Measurements from ENCODE around the gene GSE1.

Gene GSE1

GRCh38 chr16:85568519-85568918, 44.6 kb upstream of the GSE1 start:
- DNase-seq (ENCODE audit: low spot score): no peak
- H3K9me3 ChIP-seq (ENCODE audit: severe bottlenecking): no peaks in the 10 kb centered on the region
- H3K4me1 ChIP-seq (ENCODE audit: insufficient read depth, poor library complexity, severe bottlenecking): no peaks in the 10 kb centered on the region
- no peak overlapping the region for H3K27ac ChIP-seq (ENCODE audit: poor library complexity, severe bottlenecking)
- ATAC-seq (ENCODE audit: low read depth): no peak
- no peaks in the 10 kb centered on the region for H3K36me3 ChIP-seq (ENCODE audit: low read depth)
- no peaks in the 10 kb centered on the region for H3K27me3 ChIP-seq (ENCODE audit: insufficient read depth, poor library complexity, severe bottlenecking)
- H3K4me3 ChIP-seq (ENCODE audit: severe bottlenecking): no peak overlapping the region
- TF ChIP-seq CTCF (IDR thresholded peaks at IDR 0.05; ENCODE audit: poor library complexity, severe bottlenecking): no peak

- Histone ChIP-seq H3K4me3 (ENCODE audit: severe bottlenecking) (no peak overlapping the region), H3K9me3 (ENCODE audit: severe bottlenecking) (no peaks in the 10 kb centered on the region), H3K36me3 (ENCODE audit: low read depth) (no peaks in the 10 kb centered on the region), H3K4me1 (ENCODE audit: insufficient read depth, poor library complexity, severe bottlenecking) (no peaks in the 10 kb centered on the region), H3K27me3 (ENCODE audit: insufficient read depth, poor library complexity, severe bottlenecking) (no peaks in the 10 kb centered on the region), H3K27ac (ENCODE audit: poor library complexity, severe bottlenecking) (no peak overlapping the region)
- no peak for TF ChIP-seq CTCF (IDR thresholded peaks at IDR 0.05; ENCODE audit: poor library complexity, severe bottlenecking)
- ATAC-seq (ENCODE audit: low read depth) (no peak), DNase-seq (ENCODE audit: low spot score) (no peak)
Observed at GRCh38 chr16:85569039-85569614, 44.0 kb upstream of the GSE1 start.

GRCh38 chr16:85569615-85570212, 43.4 kb upstream of the GSE1 start:
- Histone ChIP-seq H3K36me3 (ENCODE audit: low read depth) (no peaks in the 10 kb centered on the region), H3K4me3 (ENCODE audit: severe bottlenecking) (no peak overlapping the region), H3K4me1 (ENCODE audit: insufficient read depth, poor library complexity, severe bottlenecking) (no peaks in the 10 kb centered on the region), H3K27ac (ENCODE audit: poor library complexity, severe bottlenecking) (no peak overlapping the region), H3K27me3 (ENCODE audit: insufficient read depth, poor library complexity, severe bottlenecking) (no peaks in the 10 kb centered on the region), H3K9me3 (ENCODE audit: severe bottlenecking) (no peaks in the 10 kb centered on the region)
- TF ChIP-seq CTCF (IDR thresholded peaks at IDR 0.05; ENCODE audit: poor library complexity, severe bottlenecking): no peak
- no peak for DNase-seq (ENCODE audit: low spot score)
- ATAC-seq (ENCODE audit: low read depth): 0 out of 3 replicates have a peak, but pooled peaks have one; percentile 10

- H3K27me3 ChIP-seq (ENCODE audit: insufficient read depth, poor library complexity, severe bottlenecking): no peaks in the 10 kb centered on the region
- ATAC-seq (ENCODE audit: low read depth) (no peak), DNase-seq (ENCODE audit: low spot score) (no peak)
- no peaks in the 10 kb centered on the region for H3K4me1 ChIP-seq (ENCODE audit: insufficient read depth, poor library complexity, severe bottlenecking)
- no peaks in the 10 kb centered on the region for H3K9me3 ChIP-seq (ENCODE audit: severe bottlenecking)
- H3K36me3 ChIP-seq (ENCODE audit: low read depth): no peaks in the 10 kb centered on the region
- TF ChIP-seq CTCF (IDR thresholded peaks at IDR 0.05; ENCODE audit: poor library complexity, severe bottlenecking): no peak
- H3K27ac ChIP-seq (ENCODE audit: poor library complexity, severe bottlenecking): no peak overlapping the region
- no peak overlapping the region for H3K4me3 ChIP-seq (ENCODE audit: severe bottlenecking)
Observed at GRCh38 chr16:85570213-85570734, 42.8 kb upstream of the GSE1 start.

Data from RWPE2 (cell line).